Body of pancreas (tissue), 4 donors: Measurements from ENCODE around the gene DBN1.

Experiments
- CTCF ChIP-seq, 7 experiments: fragments of 450-650 bp in 4 of 7; fragments of 200-600 bp in 3 of 7; sonication (generic) in 3 of 7; IDR thresholded peaks; one replicate each; pipeline ENCODE4 v1.5.1; 2016 to 2019; ENCODE audit warnings: antibody characterized with exemption in 7 of 7
- POLR2A ChIP-seq, 3 donors: fragments of 450-650 bp; IDR thresholded peaks; one replicate each; pipeline ENCODE4 v1.6.1; 2016; ENCODE audit warnings: antibody characterized with exemption in 3 of 3, mild to moderate bottlenecking in 2 of 3

DNA sequence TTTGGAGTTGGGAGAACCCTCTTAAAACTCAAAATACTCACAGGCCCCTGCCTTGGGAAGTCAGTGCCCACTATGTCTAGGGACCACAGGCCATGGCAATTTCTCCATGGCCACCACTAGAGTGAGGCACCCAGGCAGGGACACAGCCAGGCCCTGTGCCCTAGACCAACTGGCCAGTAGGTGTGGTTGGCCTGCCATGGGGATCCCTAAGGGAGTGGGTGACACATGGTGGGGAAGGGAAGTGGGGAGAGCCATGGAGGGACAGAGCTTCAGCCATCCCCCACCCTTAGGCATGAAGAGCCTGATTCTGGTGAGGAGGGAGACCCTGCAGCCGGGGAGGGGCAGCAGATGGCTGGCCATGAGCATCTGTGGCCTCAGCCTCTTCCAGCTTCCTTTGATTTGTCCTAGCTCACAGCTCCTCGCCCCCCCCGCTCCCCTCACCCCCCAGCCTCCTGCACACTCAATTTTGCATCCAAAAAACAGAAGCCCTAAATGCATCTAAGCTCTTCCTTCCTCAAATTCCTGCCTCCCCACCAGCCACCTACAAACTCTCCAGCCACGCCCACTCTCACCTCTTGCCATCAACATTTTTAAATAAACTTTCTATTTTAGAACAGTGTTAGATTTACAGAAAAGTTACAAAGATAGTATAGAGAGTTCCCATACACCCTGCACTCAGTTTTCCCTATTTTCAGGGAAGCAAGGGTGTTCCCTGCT lies 1.6 kb upstream of the DBN1 start:
- TF ChIP-seq CTCF (IDR thresholded peaks at IDR 0.05) = no peak
- TF ChIP-seq POLR2A (IDR thresholded peaks at IDR 0.05) = no peak
